HEK293T (cell line): ENCODE measurements around the gene LRMDA.

ENCODE experiments used
- CTCF ChIA-PET: fragments of 350-600 bp; formaldehyde crosslinking; extraction: SDS; loops from one replicate; lab custom pipeline; 2021; ENCODE audit warnings: antibody characterized with exemption, inconsistent platforms; lab: Yijun Ruan, JAX
- POLR2A ChIA-PET: fragments of 350-600 bp; formaldehyde crosslinking; extraction: SDS; loops from one replicate; lab custom pipeline; 2020; ENCODE audit warnings: antibody characterized with exemption, inconsistent platforms; lab: Yijun Ruan, JAX
- DNase-seq: peaks from one replicate; pipeline ENCODE4 v3.0.0; 2012; ENCODE audit warnings: mixed read lengths; ENCODE audit errors: extremely low spot score
- ARNT ChIP-seq: fragments of 450-650 bp; IDR thresholded peaks from 2 replicates; pipeline ENCODE4 v1.6.1; 2017; ENCODE audit warnings: mild to moderate bottlenecking
- BHLHE40 ChIP-seq: fragments of 450-650 bp; IDR thresholded peaks from 2 replicates; pipeline ENCODE4 v1.6.1; 2016; ENCODE audit warnings: mild to moderate bottlenecking, moderate library complexity, borderline replicate concordance
- CTBP1 ChIP-seq: fragments of 450-650 bp; IDR thresholded peaks from 2 replicates; pipeline ENCODE4 v1.6.1; 2016; ENCODE audit warnings: borderline replicate concordance
- ELF4 ChIP-seq: fragments of 450-650 bp; IDR thresholded peaks from 2 replicates; pipeline ENCODE4 v1.6.1; 2017; ENCODE audit warnings: antibody characterized with exemption
- FOXA1 ChIP-seq: fragments of 450-650 bp; IDR thresholded peaks from 2 replicates; pipeline ENCODE4 v1.6.1; 2016; ENCODE audit warnings: mild to moderate bottlenecking
- FOXK2 ChIP-seq: fragments of 450-650 bp; IDR thresholded peaks from 2 replicates; pipeline ENCODE4 v1.6.1; 2016; ENCODE audit warnings: mild to moderate bottlenecking
- FOXM1 ChIP-seq: fragments of 450-650 bp; IDR thresholded peaks from 2 replicates; pipeline ENCODE4 v1.6.1; 2017; ENCODE audit warnings: mild to moderate bottlenecking, borderline replicate concordance
- HDGF ChIP-seq: fragments of 450-650 bp; IDR thresholded peaks from 2 replicates; pipeline ENCODE4 v1.6.1; 2017; ENCODE audit warnings: antibody characterized with exemption, borderline replicate concordance
- L3MBTL2 ChIP-seq: fragments of 450-650 bp; conservative IDR thresholded peaks from 2 replicates; pipeline ENCODE4 v1.6.1; 2016; ENCODE audit warnings: mild to moderate bottlenecking
- LEF1 ChIP-seq: fragments of 450-650 bp; IDR thresholded peaks from 2 replicates; pipeline ENCODE4 v1.6.1; 2017; ENCODE audit warnings: mild to moderate bottlenecking, borderline replicate concordance
- NFRKB ChIP-seq: fragments of 450-650 bp; IDR thresholded peaks from 2 replicates; pipeline ENCODE4 v1.6.1; 2016; ENCODE audit warnings: mild to moderate bottlenecking, moderate library complexity
- SP1 ChIP-seq: fragments of 450-650 bp; IDR thresholded peaks from 2 replicates; pipeline ENCODE4 v1.6.1; 2017
- SUZ12 ChIP-seq: fragments of 450-650 bp; IDR thresholded peaks from 2 replicates; pipeline ENCODE4 v1.6.1; 2016; ENCODE audit warnings: mild to moderate bottlenecking
- TARDBP ChIP-seq: fragments of 450-650 bp; IDR thresholded peaks from 2 replicates; pipeline ENCODE4 v1.6.1; 2016
- ZNF384 ChIP-seq: fragments of 450-650 bp; IDR thresholded peaks from 2 replicates; pipeline ENCODE4 v1.6.1; 2016
- TF ChIP-seq, protein P1 (sequence below): fragments of 450-650 bp; IDR thresholded peaks from 2 replicates; pipeline ENCODE4 v1.6.1; 2016

The LRMDA gene

DNA sequence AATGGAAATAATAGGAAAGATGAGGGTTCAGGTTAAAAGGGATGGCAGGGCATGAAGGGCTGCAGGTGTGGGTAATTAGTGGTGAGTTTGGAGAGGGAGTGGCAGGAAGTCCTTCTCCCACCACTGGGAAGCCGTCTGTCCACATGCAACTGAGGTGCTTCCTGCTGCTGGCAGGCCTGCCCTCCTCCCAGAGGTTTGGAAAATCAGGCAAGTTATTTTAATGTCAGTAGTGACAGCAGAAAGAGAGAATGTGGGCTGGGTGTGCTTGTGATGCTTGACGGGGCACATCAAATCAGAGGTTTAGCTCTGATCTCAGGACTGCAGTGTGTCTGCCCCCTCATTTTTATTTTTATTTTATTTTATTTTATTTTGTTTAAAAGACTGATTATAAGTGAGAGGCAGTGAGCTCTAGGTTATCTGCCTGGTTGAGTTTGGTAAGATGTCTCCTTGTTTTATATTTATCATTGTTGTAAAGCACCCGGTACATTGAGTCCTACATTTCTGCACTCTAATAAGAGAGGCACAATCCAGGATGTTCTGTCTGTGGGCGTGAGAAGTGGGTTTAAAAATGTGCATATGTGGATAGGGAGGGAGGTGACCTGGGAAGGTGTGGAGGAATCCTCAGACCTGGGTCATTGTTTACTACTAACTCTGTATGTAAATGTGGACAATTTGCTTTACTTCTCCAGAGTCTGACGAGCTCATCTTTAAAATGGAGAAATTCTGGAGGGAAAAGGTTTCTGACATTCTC is 504.4 kb downstream of the LRMDA start:
- POLR2A ChIA-PET: no interaction called here
- DNase-seq: no peak
- CTCF ChIA-PET: no interaction called here
- TF ChIP-seq ELF4 (no peak), ZNF384 (no peak), SUZ12 (no peak), L3MBTL2 (no peak), HDGF (no peak), FOXK2 (no peak), BHLHE40 (no peak), FOXM1 (no peak), SP1 (no peak), FOXA1 (no peak)

DNA sequence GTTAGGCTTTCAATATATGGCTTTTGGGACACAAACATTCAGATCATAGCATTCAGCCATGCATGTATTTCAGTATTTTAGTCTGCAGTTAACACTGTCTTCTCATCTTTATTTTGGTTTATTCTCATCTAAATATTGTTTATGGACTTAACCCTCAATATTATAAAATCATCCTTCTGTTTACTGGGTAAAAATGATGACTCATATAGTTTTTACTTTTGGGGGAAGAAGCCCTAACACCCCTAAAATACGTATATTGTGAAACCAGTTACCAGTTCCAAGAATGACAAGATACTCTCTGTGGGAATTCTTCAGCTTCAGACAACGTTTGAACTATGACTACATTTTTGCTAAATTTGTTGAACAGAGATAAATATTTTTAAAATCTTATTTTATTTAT is 505.4 kb downstream of the LRMDA start:
- no peak for DNase-seq
- CTCF ChIA-PET: no interaction called here
- POLR2A ChIA-PET: no interaction called here
- TF ChIP-seq FOXM1: no peak
- TF ChIP-seq LEF1: no peak
- no peak for TF ChIP-seq SUZ12
- TF ChIP-seq, protein P1, sequence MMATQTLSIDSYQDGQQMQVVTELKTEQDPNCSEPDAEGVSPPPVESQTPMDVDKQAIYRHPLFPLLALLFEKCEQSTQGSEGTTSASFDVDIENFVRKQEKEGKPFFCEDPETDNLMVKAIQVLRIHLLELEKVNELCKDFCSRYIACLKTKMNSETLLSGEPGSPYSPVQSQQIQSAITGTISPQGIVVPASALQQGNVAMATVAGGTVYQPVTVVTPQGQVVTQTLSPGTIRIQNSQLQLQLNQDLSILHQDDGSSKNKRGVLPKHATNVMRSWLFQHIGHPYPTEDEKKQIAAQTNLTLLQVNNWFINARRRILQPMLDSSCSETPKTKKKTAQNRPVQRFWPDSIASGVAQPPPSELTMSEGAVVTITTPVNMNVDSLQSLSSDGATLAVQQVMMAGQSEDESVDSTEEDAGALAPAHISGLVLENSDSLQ: no peak
- no peak for TF ChIP-seq HDGF
- TF ChIP-seq L3MBTL2: no peak
- no peak for TF ChIP-seq NFRKB
- no peak for TF ChIP-seq FOXK2
- TF ChIP-seq ELF4: no peak
- TF ChIP-seq TARDBP: no peak
- no peak for TF ChIP-seq SP1
- TF ChIP-seq ZNF384: no peak
- no peak for TF ChIP-seq ARNT

DNA sequence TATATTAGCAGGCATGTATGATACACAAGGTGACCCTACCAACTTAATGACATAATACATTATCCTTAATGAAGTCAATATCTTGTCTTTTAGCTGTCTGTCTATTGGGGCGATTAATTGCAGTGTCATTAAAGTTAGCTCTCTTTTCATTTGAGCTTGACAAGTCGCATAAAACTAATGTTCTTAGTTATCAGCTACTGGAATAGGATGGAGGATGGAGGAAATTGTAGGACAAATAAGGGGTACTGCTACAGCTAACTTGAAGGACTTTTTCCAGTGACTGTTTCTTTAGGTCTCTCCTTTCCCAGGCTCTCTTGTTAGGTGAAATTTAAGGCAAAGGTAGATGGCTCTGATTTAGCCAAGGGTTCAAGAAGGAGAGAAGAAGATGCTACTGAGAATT is 506.4 kb downstream of the LRMDA start:
- TF ChIP-seq L3MBTL2 (no peak), FOXA1 (no peak), TARDBP (no peak), BHLHE40 (no peak), LEF1 (no peak), CTBP1 (no peak), SP1 (no peak), NFRKB (no peak)
- TF ChIP-seq, protein P1: no peak
- DNase-seq: no peak
- POLR2A ChIA-PET: no interaction called here
- CTCF ChIA-PET: no interaction called here

DNA sequence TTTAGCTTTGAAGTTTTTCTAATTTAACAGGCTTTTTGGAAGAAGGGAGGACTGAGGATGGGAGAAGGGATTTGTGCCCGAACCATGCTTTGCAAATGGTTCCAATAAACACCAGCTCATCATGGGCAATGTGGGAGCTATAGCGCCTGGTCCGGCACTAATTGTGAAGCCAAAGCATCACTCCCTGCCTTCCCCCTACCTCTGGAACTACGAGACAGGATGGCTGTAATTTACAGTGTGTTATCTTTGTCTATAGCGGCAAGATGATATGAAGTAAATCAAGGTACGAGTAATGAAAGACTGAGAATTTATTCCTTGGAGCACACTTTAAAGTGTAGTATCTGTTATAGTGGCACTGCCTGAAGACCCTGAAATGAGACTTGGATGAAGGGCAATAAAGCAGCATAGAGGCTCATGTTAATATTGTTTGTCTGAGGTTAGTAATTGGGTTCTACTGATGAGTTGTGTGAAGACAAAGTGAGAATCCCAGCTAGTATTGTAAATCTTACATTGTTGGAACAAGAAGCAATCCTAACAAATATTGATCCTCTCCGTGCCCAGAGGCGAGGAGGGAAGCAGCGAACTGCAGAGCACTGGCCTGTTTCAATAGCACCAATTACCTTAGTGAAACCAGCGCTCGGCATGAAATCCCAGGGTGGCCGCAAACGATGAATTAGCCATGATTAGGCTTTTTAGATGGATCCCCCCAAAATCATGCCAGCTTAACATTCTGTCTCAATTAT is 507.1 kb downstream of the LRMDA start:
- no peak for TF ChIP-seq NFRKB
- no peak for TF ChIP-seq FOXA1
- TF ChIP-seq FOXK2: no peak
- TF ChIP-seq ELF4: no peak
- no peak for TF ChIP-seq ARNT
- TF ChIP-seq SP1: no peak
- no peak for TF ChIP-seq TARDBP
- TF ChIP-seq BHLHE40: no peak
- ChIA-PET POLR2A (no interaction called here), CTCF (no interaction called here)
- no peak for DNase-seq

DNA sequence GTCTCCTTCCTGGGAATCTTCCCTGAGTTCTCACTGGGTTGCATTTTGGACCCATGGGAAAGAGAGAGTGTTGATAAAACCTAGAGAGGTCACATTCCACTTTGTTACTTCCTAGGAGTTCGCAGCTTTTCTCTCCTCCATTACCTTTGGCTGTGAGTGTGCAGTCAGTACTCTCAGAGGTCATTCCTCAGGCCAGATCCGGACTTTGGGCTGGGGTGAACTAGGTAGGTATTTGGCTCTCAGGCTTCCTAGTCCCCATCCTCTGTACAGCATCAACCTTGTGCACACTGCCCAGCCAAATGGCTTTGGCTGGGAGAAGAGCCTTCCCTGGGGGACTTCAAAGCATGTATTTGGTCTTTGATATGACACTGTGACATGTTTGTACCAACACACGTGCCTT is 508.1 kb downstream of the LRMDA start:
- CTCF ChIA-PET: no interaction called here
- no peak for DNase-seq
- POLR2A ChIA-PET: no interaction called here
- TF ChIP-seq TARDBP (no peak), FOXA1 (no peak), L3MBTL2 (no peak), FOXM1 (no peak), SP1 (no peak), HDGF (no peak), NFRKB (no peak), LEF1 (no peak), FOXK2 (no peak)

DNA sequence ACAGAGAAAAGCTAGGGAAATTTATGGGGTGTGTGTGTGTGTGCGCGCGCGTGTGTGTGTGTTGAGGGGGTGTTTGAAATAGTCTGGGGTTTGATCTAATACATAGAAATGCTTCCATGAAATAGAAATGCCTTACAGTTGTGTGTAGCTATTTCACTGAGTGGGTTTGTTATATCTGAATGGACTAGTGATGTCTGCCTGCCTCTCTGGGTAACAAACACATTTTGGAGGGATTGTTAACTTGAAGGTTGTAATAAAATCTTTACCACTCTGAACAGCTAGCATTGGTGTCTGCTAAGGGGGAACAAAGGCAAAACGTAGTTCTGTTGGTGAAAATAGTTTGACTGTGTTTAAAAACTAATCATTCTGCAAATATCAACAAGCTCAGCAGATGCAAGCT is 509.3 kb downstream of the LRMDA start:
- CTCF ChIA-PET: no interaction called here
- DNase-seq: no peak
- POLR2A ChIA-PET: no interaction called here
- TF ChIP-seq L3MBTL2 (no peak), TARDBP (no peak), FOXK2 (no peak), NFRKB (no peak), ARNT (no peak), BHLHE40 (no peak), ELF4 (no peak), SP1 (no peak), SUZ12 (no peak), CTBP1 (no peak), FOXA1 (no peak), ZNF384 (no peak), FOXM1 (no peak), HDGF (no peak), LEF1 (no peak)
- TF ChIP-seq, protein P1: no peak
